Lower leg skin (tissue), 3 donors: Measurements from ENCODE around the gene LHFPL2.

ENCODE experiments used
- POLR2A ChIP-seq, 2 donors: fragments of 450-650 bp; IDR thresholded peaks; one replicate each; pipeline ENCODE4 v1.6.1; 2016 to 2017; ENCODE audit warnings: antibody characterized with exemption in 2 of 2, mild to moderate bottlenecking in 1 of 2, moderate library complexity in 1 of 2
- TF ChIP-seq, protein P1 (sequence below), 3 donors: fragments of 450-650 bp; IDR thresholded peaks; one replicate each; pipeline ENCODE4 v1.5.1; 2016; ENCODE audit warnings: antibody characterized with exemption in 3 of 3, mild to moderate bottlenecking in 3 of 3, moderate library complexity in 2 of 3

DNA sequence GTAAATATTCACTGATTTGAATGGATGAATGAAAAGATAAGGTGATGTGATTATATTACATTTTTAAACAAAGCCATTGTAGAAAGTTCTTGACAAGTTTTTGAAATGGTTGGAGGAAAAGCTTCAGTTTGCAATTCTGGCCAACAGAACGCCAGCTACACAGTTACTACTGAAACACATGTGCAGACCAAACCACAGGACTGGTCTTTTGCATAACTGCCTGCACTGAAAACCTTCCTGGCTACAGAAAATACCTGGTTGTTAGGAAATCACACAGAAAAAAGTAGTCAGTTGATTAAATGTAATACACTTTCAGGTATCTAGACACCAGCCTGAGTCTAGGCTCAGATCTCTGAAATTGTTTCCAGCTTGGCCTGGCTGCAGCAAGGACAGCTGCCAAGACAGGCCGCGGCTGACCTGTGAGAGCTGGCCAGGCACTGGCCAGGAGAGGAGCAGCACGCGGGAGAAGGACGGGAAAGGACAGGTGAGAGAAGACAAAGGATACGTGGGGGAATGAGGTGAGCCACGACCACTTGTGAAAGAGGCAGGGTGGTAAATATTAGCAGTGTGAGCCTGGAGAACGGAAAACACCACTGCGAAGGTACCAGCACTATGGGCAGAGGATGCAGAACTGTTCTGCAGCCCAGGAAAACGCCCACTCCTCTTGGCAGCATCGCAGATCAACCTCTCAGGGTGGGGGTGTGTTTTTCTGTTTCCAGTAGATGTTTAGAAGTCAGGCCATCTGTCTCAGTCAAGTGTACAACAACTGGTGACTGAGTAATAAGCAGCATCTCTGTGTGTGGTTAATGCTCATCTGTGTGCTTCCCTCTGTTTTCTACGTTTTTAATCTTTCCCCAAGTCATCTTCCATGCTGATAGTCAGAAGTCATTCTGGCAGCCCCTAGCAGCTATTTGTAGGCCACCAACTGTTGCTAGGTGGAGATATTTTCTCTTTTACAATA lies 150.7 kb downstream of the LHFPL2 start:
- no peak for TF ChIP-seq POLR2A (IDR thresholded peaks at IDR 0.05)
- TF ChIP-seq, protein P1, sequence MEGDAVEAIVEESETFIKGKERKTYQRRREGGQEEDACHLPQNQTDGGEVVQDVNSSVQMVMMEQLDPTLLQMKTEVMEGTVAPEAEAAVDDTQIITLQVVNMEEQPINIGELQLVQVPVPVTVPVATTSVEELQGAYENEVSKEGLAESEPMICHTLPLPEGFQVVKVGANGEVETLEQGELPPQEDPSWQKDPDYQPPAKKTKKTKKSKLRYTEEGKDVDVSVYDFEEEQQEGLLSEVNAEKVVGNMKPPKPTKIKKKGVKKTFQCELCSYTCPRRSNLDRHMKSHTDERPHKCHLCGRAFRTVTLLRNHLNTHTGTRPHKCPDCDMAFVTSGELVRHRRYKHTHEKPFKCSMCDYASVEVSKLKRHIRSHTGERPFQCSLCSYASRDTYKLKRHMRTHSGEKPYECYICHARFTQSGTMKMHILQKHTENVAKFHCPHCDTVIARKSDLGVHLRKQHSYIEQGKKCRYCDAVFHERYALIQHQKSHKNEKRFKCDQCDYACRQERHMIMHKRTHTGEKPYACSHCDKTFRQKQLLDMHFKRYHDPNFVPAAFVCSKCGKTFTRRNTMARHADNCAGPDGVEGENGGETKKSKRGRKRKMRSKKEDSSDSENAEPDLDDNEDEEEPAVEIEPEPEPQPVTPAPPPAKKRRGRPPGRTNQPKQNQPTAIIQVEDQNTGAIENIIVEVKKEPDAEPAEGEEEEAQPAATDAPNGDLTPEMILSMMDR (IDR thresholded peaks at IDR 0.05) = no peak
